HG03521 (cell line): ENCODE data around the gene PSMB4.
"Not testable (repeated sequence)": the region's sequence is repeated elsewhere in the genome, so short reads cannot be mapped to it uniquely, and the experiment has no call there.

Source experiments
- ATAC-seq: cut with Tn5 transposase; IDR thresholded peaks from one replicate; pipeline ENCODE4 v1.9.1; 2021; ENCODE audit warnings: mild to moderate bottlenecking, moderate library complexity; ENCODE audit not compliant: unreplicated experiment

Gene PSMB4

DNA sequence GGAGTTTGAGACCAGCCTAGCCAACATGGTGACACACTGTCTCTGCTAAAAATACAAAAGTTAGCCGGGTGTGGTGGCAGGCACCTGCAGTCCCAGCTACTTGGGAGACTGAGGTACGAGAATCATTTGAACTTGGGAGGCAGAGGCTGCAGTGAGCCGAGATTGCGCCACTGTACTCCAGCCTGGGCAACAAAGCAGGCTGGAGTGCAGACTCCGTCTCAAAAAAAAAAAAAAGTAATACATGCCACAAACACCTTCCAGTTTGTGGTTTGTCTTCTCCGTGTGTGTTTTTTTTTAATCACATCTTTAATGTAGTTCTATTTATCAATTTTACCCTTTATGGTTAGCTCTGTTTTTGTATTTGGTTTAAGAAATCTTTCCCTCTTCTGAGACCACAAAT lies 37.6 kb downstream of the PSMB4 start:
- no peak for ATAC-seq

DNA sequence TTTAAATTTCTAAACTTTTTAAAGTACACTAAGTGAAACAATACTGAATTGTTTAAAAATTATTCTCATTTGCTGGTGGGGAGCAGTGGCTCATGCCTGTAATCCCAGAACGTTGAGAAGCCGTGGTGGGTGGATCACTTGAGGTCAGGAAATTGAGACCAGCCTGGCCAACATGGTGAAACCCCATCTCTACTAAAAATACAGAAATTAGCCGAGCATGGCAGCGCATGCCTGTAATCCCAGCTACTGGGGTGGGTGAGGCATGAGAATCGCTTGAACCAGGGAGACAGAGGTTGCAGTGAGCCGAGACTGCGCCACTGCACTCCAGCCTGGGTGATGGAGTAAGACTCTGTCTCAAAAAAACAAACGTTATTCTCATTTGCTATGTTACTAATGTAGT lies 38.0 kb downstream of the PSMB4 start:
- not testable (repeated sequence) for ATAC-seq

DNA sequence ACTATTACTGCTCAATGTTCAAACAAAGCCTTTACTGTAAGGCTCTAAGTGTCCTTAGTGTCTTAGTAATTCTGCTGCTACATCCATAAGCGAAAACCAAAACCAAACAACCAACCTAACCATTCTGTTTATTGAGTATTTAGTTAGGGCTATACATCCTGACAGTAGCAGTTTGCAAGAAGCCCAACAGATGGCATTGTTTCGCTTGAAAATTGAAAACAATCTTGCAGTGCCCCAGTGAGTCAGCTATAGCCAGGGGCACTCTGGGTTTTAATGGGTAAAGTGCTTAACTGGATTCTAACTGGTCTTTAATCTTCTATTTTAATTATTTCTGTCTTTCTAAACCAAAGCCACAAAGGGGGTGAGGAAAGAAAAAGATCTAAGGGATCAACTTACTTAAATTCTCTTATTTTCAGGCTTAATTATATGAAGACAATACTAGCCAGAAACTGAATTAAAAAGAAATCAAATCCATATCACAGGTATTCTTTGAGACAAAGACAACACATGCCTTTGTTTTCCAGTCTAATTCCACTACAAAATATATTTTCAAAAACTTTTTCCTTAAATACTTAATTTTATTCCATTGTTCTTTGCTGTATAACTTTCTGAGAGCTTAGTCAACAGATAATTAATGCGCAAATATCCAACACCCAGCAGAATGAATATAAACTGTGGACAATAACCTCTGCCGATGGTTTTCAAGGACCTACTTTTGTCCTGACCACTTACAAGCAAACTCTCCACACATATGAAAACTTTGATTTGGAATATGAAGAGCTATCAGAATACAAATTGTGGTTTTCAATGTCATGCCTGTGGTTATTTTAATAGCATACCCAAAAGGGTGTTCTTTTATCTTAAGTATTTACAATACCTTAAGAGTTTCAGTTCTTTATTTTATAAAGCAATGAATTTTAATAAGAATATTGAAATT lies 44.7 kb downstream of the PSMB4 start:
- no peak for ATAC-seq

DNA sequence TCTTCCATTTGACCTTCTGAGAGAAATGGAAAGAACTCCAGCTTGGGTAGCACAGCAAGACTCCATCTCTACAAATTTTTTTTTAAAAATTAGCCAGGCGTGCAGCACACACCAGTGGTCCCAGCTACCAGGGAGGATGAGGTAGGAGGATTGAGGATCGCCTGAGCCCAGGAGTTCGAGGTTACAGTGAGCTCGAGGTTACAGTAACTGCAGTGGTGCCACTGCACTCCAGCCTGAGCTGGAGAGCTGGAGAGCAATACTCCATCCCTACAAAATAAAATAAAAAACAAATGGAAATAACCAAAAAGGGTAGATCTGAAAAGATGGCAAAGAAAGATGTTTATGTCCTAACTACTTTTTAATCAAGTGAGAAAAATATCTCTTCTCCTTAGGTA lies 45.4 kb downstream of the PSMB4 start:
- ATAC-seq: no peak

DNA sequence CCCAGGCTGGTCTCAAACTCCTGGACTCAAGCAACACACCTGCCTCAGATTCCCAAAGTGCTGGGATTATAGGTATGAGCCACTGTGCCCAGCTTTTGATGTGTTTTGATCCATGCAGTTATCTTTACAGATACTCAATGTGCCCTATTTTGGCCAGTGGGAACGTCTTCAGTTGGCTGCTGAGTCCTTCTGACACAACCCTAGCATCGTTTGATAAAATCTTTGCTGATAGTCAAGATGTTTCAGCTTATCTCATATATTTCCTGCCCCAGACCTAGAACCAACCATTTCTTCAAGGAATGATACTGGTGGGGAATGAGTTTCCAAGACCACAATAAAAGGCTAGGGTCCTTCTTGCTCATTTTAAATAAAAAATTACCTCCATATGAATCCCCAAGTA lies 48.3 kb downstream of the PSMB4 start:
- ATAC-seq: no peak
